ENCODE measurements around the gene ZNF549.
"Not testable (repeated sequence)": the region's sequence is repeated elsewhere in the genome, so short reads cannot be mapped to it uniquely, and the experiment has no call there.

The ZNF549 gene

DNA sequence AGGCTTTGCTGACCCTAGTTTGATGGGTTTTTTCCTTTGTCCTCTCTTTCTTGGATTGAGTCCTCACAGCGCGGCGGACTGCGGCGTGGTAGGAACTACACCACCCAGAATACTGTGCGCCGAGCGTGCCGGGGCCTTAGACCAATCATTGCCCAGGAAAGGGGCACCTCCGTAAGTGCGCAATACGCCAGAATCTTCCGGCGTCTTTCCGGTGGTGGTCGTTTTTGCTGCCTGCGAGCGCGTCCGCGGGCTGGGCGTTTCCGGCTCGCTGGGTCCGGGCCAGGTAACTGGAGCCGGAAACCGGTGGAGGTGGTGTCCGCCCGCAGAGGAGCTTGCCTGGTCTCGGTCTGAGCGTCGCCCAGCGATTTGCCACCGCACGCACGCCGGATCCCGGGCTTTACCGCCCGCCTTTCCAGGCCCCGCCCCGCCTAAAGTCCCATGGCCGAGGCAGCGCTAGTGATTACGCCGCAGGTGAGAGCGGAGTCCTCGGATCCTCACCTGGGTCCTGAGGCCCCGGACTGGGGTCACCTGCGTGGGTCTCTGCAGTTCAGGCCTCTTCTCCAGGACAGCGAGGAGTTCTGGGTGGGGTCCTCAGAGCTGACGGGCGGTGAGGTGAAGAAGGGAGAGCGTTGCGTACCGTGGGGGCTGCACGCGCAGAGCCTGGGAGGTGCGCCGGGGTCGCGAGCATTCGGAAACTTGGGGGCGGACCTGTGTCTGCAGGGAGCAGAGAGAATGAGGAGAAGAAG is at the start of gene ZNF549:
ZNF549 (plus strand) TSS at position 221 of the 746 bp plus-strand sequence; CDS start at position 439, 218 bp downstream.
- intact Hi-C loops (cut with DNase I), result no loop called here
- DNase-seq, result peak; percentile 75 to 96 (median 88)

DNA sequence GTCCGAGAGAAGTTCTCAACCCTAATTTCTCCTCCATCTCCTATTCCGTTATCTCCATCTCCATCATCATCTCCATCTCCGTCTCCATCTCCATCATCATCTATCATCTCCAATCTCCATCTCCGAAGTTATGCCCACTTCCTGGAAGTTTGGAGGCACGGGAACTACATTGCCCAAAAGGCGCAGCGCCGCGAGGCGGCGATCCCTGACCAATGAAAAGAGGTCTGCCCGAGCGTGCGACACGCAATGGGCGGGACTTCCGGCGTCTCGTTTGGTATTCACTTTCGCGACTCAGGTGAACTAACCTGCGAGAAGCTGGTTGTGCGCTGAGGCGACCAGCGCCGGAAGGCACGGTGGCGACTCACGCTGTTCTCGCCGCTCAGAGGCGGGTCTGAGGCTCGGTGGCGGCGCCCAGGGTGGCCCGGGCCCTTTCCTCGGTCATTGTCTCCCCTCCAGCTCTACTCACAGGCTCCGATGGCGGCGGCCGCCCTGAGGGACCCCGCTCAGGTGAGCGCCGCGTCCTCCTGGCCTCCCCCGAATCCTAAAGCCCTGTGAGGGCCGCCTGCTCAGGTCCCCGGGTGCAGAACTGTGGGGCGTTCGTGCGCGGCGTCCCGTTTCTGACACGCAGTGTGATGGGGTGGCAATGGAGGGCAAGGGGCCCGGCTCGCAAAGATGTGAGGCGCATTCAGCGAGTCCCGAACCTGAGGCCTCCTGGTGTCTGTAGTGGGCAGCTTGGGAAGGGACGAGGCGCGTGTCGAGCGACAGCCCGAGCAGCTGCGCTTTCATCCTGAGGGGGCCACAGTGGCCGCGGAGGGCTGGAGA is 39.5 kb upstream of the ZNF549 start, which contains the start of gene ZNF419:
ZNF419 (plus strand) TSS at position 274 of the 822 bp plus-strand sequence; CDS start at position 475, 201 bp downstream.
- intact Hi-C loops (cut with DNase I), result not testable (repeated sequence)
- DNase-seq, result peak; percentile 91 to 98 (median 96)

GRCh38 chr19:57488299-57488644 is 38.9 kb upstream of the ZNF549 start:
- intact Hi-C loops (cut with DNase I); DNase-seq: not testable (repeated sequence)

GRCh38 chr19:57499332-57499679 is 27.9 kb upstream of the ZNF549 start:
- intact Hi-C loops (cut with DNase I); DNase-seq: not testable (repeated sequence)

- peak; percentile 79 to 97 (median 92) for DNase-seq
- intact Hi-C loops (cut with DNase I), result not testable (repeated sequence)
These were observed 27.3 kb upstream of the ZNF549 start, which contains the start of gene ZNF773 for GRCh38 chr19:57499680-57500395. Gene ZNF773, plus strand, starts transcription at chr19:57499938. Its CDS starts 143 bp downstream, at chr19:57500081.

- DNase-seq; intact Hi-C loops (cut with DNase I): not testable (repeated sequence)
These were observed 26.8 kb upstream of the ZNF549 start for GRCh38 chr19:57500400-57500799.

GRCh38 chr19:57506163-57506562 is 21.0 kb upstream of the ZNF549 start:
- intact Hi-C loops (cut with DNase I), result no loop called here
- no peak for DNase-seq

DNA sequence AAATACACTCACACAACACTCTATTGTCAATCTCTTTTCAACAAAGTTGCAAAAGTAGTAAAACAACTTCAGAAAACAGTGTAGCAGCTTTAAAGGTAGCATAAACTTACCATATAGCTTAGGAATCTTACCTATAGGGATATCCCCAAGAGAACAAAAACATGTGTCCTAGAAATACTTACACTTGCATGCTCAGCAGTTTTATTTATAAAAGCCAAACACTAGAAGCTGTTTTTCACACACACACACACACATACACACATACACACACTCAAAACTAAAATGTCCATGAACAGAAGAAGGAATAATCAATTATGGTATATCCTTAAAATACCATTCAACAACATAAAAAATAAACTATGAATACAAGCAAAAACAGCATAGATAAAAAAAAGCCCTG is 15.7 kb upstream of the ZNF549 start:
- intact Hi-C loops (cut with DNase I), result no loop called here
- no peak for DNase-seq

DNA sequence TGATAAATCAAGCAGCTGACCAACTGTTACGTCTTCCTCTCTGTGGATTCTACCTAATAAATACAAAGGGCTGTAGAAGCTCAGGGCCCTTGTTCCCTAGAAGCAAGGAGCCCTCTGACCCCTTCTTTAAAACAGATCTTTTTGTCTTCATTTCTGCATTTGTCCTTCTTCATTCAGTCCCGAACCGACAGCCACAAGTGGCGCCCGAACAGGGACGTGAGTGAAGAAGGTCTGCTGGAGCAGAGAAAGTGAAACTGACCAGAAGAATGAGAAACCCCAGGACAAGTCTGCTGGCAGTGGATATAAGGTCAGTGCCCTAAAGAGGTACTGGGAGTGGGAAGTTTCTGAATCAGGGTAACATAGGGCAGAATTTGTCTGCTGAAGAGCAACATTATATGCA is 14.3 kb upstream of the ZNF549 start:
- intact Hi-C loops (cut with DNase I), result no loop called here
- DNase-seq, result no peak

DNA sequence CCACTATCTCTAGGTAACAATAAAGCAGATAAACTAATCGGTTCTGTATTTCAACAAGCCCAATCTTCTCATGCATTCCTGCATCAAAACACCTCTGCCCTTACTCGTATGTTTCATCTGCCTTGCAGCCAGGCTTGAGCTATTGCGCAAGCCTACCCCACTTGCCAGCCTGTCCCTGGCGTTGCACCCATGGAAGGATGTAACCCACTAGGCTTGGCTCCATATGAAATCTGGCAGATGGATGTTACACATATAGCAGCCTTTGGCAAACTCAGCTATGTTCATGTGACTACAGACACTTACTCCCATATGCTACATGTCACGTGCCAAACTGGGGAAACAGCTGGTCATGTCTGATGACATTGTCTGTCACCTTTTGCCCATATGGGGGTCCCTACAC is 11.9 kb upstream of the ZNF549 start:
- intact Hi-C loops (cut with DNase I), result no loop called here
- no peak for DNase-seq

GRCh38 chr19:57518021-57518420 is 9.1 kb upstream of the ZNF549 start:
- DNase-seq; intact Hi-C loops (cut with DNase I): not testable (repeated sequence)

DNA sequence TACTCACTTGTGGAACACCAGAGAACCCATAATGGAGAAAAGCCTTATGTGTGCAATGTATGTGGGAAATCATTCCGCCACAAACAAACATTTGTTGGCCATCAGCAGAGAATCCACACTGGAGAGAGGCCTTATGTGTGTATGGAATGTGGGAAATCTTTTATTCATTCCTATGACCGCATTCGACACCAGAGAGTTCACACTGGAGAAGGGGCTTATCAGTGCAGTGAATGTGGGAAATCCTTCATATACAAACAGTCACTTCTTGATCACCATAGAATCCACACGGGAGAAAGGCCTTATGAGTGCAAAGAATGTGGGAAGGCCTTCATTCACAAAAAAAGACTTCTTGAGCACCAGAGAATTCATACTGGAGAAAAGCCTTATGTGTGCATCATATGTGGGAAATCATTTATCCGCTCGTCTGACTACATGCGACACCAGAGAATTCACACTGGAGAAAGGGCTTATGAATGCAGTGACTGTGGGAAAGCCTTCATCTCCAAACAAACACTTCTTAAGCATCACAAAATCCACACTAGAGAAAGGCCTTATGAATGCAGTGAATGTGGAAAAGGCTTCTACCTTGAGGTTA is 10.9 kb downstream of the ZNF549 start:
- intact Hi-C loops (cut with DNase I), result no loop called here
- DNase-seq, result no peak

DNA sequence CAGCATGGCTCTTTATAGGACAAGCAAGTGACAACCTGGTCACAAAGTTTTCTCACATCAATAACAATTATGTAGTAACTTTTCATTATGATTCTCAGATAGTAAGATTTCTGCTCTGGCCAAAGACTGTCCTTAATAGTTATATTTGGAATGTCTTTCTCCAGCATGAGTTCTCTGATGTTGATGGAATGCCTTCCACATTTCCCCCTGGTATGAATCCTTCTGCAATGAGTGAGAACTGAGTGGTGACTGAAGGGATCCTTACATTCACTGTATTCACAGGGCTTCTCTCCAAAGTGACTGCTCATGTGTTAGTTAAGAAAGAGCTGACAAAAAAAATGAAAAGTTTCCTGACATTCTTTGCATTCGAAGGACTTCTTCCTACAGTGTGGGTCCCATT is 19.4 kb downstream of the ZNF549 start:
- intact Hi-C loops (cut with DNase I), result no loop called here
- DNase-seq, result no peak

DNA sequence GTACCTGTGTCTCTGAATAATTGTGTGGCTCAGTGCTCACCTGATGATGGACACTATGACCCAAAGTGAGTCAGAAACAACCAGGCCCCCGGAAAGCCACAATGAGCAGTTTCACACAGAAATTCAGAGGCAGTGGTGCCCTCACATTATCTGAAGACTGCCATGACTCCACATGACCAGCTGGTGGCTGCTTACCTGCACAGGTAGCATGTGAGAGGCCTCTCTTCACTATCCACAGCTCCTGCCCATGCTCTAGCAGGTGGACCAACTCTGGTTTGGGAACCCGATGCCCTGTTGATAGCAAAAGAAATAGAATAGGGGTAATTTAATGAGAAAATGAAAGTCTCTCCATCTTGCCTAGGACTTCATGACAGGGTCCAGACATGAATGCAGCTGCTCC is 25.3 kb downstream of the ZNF549 start:
- intact Hi-C loops (cut with DNase I), result no loop called here

GRCh38 chr19:57557659-57558058 is 30.5 kb downstream of the ZNF549 start:
- no peak for DNase-seq
- intact Hi-C loops (cut with DNase I), result no loop called here

More for the DNA sequence above, 25.3 kb downstream of the ZNF549 start:
- no peak for DNase-seq

GRCh38 chr19:57558525-57558924 is 31.4 kb downstream of the ZNF549 start:
- intact Hi-C loops (cut with DNase I), result no loop called here
- peak in 1 of 42 donors; percentile 4 for DNase-seq

GRCh38 chr19:57559008-57559403 is 31.9 kb downstream of the ZNF549 start:
- intact Hi-C loops (cut with DNase I), result no loop called here
- DNase-seq, result peak in 8 of 42 donors; percentile 4 to 53 (median 20)

GRCh38 chr19:57559404-57560025 is 32.4 kb downstream of the ZNF549 start, which contains the start of gene ZNF550:
Gene ZNF550, minus strand, starts transcription at chr19:57559863. Its CDS starts 181 bp downstream, at chr19:57559682.
- intact Hi-C loops (cut with DNase I), result no loop called here
- peak; percentile 88 to 97 (median 93) for DNase-seq
